Stimulated activated CD4-positive, alpha-beta T cell treated with anti-CD3 and anti-CD28 coated beads, Interleukin-1b, Interleukin-23, amount 100 ng/mL, for 24 hours (primary cell): Measurements from ENCODE around the gene KLHDC1.
"Not testable (repeated sequence)": the region's sequence is repeated elsewhere in the genome, so short reads cannot be mapped to it uniquely, and the experiment has no call there.

Experiments
- DNase-seq, 4 experiments: peaks; one replicate each; pipeline ENCODE4 v3.0.0-alpha.2; 2020; ENCODE audit warnings: low read depth in 4 of 4, low spot score in 1 of 4

The KLHDC1 gene

GRCh38 chr14:49781040-49781439 lies 88.1 kb downstream of the KLHDC1 start:
- DNase-seq: not testable (repeated sequence)

GRCh38 chr14:49783394-49784014 lies 90.6 kb downstream of the KLHDC1 start:
- DNase-seq: no peak

- no peak for DNase-seq
Measured at GRCh38 chr14:49786315-49786714, 93.4 kb downstream of the KLHDC1 start.

GRCh38 chr14:49792618-49793017 lies 99.7 kb downstream of the KLHDC1 start:
- no peak for DNase-seq

GRCh38 chr14:49796025-49796424 lies 103.1 kb downstream of the KLHDC1 start:
- no peak for DNase-seq
